Lower leg skin (tissue), 4 donors: ENCODE measurements around the gene GNB1L. TPM values are rescaled to one million over a fixed set of nuclear protein-coding genes. Genes with fewer than 3 reads are reported as not detected.

Source experiments
- DNase-seq, 2 donors: peaks; one replicate each; pipeline ENCODE4 v3.0.0-alpha.2; 2019; ENCODE audit warnings: low spot score in 2 of 2
- H3K4me3 ChIP-seq: fragments of 200-600 bp; sonication (generic); 2 replicates; pipeline ENCODE4 v1.5.1; 2017; ENCODE audit warnings: mild to moderate bottlenecking, low read depth; ENCODE audit not compliant: poor library complexity, severe bottlenecking
- POLR2A ChIP-seq, 2 donors: fragments of 450-650 bp; IDR thresholded peaks; one replicate each; pipeline ENCODE4 v1.6.1; 2016 to 2017; ENCODE audit warnings: antibody characterized with exemption in 2 of 2, mild to moderate bottlenecking in 1 of 2, moderate library complexity in 1 of 2
- WGBS, 2 donors: methylation state at CpG; one replicate each; pipeline ENCODE4 v1.1.5; 2018; 5-methylcytosine and 5-hydroxymethylcytosine counted together
- intact Hi-C: fragments of 100-400 bp; cut with DNase I; formaldehyde crosslinking; loops from one replicate; pipeline ENCODE4 v1.15.0; 2023; ENCODE audit warnings: low total_unique reads
- total RNA-seq, 4 donors: library from RNA; depleted of rRNA; stranded (reverse); fragments of >200 nt; gene quantifications; one replicate each; pipeline ENCODE4 v1.1.0, GENCODE V29; 2016
- TF ChIP-seq, protein P1 (sequence below), 3 donors: fragments of 450-650 bp; IDR thresholded peaks; one replicate each; pipeline ENCODE4 v1.5.1; 2016; ENCODE audit warnings: antibody characterized with exemption in 3 of 3, mild to moderate bottlenecking in 3 of 3, moderate library complexity in 2 of 3

Gene GNB1L
- total RNA-seq, 4 donors from 2014 or later: 10.0 to 16.2 (median 11.2) TPM

GRCh38 chr22:19747551-19747950 is 107.1 kb downstream of the GNB1L start:
- intact Hi-C loops: no loop called here
- H3K4me3 ChIP-seq: no peak overlapping the region
- no peak for DNase-seq
- no peak for TF ChIP-seq POLR2A (IDR thresholded peaks at IDR 0.05)
- TF ChIP-seq, protein P1, sequence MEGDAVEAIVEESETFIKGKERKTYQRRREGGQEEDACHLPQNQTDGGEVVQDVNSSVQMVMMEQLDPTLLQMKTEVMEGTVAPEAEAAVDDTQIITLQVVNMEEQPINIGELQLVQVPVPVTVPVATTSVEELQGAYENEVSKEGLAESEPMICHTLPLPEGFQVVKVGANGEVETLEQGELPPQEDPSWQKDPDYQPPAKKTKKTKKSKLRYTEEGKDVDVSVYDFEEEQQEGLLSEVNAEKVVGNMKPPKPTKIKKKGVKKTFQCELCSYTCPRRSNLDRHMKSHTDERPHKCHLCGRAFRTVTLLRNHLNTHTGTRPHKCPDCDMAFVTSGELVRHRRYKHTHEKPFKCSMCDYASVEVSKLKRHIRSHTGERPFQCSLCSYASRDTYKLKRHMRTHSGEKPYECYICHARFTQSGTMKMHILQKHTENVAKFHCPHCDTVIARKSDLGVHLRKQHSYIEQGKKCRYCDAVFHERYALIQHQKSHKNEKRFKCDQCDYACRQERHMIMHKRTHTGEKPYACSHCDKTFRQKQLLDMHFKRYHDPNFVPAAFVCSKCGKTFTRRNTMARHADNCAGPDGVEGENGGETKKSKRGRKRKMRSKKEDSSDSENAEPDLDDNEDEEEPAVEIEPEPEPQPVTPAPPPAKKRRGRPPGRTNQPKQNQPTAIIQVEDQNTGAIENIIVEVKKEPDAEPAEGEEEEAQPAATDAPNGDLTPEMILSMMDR (IDR thresholded peaks at IDR 0.05): no peak
- 86 to 87% methylated on average over 8 to 10 of the region's 12 CpGs for WGBS, 2 donors

GRCh38 chr22:19746726-19747125 is 107.9 kb downstream of the GNB1L start:
- intact Hi-C loops: no loop called here
- WGBS, 2 donors: 89 to 94% methylated on average over 10 of the region's 13 CpGs
- DNase-seq: no peak
- TF ChIP-seq, protein P1 (IDR thresholded peaks at IDR 0.05): no peak
- no peak for TF ChIP-seq POLR2A (IDR thresholded peaks at IDR 0.05)
- H3K4me3 ChIP-seq: no peak overlapping the region

- H3K4me3 ChIP-seq: no peak overlapping the region
- WGBS, 2 donors: 62 to 66% methylated on average over 7 to 24 of the region's 24 CpGs
- DNase-seq: no peak
- intact Hi-C loops: no loop called here
- no peak for TF ChIP-seq POLR2A (IDR thresholded peaks at IDR 0.05)
- TF ChIP-seq, protein P1 (IDR thresholded peaks at IDR 0.05): no peak
Measured at GRCh38 chr22:19745155-19746101, 109.2 kb downstream of the GNB1L start.

- intact Hi-C loops: no loop called here
- WGBS, 2 donors: 86 to 87% methylated on average over 13 of the region's 13 CpGs
- TF ChIP-seq, protein P1 (IDR thresholded peaks at IDR 0.05): no peak
- TF ChIP-seq POLR2A (IDR thresholded peaks at IDR 0.05): no peak
- no peak for DNase-seq
- no peak overlapping the region for H3K4me3 ChIP-seq
Measured at GRCh38 chr22:19744350-19745006, 110.2 kb downstream of the GNB1L start.

DNA sequence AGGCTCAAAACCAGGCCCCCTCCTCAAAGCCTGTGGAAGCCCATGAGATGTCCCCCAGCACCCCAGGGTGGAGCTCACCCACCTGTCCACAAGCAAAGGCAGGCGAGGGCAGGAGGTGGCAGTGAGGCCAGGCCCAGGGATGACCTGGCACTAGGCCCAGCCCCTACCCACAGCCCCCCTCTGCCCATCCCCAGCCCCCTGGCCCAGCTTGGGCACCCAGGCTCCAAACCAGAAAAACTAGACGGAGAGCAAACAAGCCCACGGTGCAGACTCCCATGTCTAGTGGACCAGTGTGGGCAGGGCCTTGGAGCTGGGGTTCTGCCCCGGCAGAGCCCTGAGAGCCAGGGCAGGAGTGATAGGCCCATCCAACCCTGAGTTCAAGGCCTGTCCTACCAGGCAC is 111.0 kb downstream of the GNB1L start:
- WGBS, 2 donors: 80 to 85% methylated on average over 2 to 4 of the region's 4 CpGs
- DNase-seq: no peak
- TF ChIP-seq, protein P1 (IDR thresholded peaks at IDR 0.05): no peak
- no peak for TF ChIP-seq POLR2A (IDR thresholded peaks at IDR 0.05)

More for the DNA sequence above, 111.0 kb downstream of the GNB1L start:
- no peak overlapping the region for H3K4me3 ChIP-seq
- intact Hi-C loops: no loop called here
